Caco-2 (cell line): Measurements from ENCODE around the gene METTL24. TPM values are rescaled to one million over a fixed set of nuclear protein-coding genes. Genes with fewer than 3 reads are reported as not detected.

Experiments
- BruUV-seq: library from RNA; stranded (reverse); fragments of 400-500 nt; replicated peaks from 2 replicates; lab custom pipeline; 2021; lab: Mats Ljungman, UMichigan
- CTCF ChIA-PET: fragments of 300-600 bp; sonication (Branson Sonifier 250); formaldehyde crosslinking; loops from one replicate; lab custom pipeline; 2022; ENCODE audit warnings: antibody characterized with exemption; lab: Charles Lee
- POLR2A ChIA-PET: fragments of 300-600 bp; sonication (Branson Sonifier 250); formaldehyde crosslinking; loops from one replicate; lab custom pipeline; 2022; ENCODE audit warnings: antibody characterized with exemption; lab: Charles Lee
- DNase-seq, 2 experiments: peaks; one replicate each; pipeline versions ENCODE4 v3.0.0 to v3.0.0-alpha.2; 2020 to 2022
- H3K27me3 ChIP-seq: replicated peaks from 2 replicates; pipeline ENCODE4 v1.6.0; 2011; ENCODE audit warnings: low read length; ENCODE audit not compliant: control insufficient read depth, insufficient read depth
- H3K36me3 ChIP-seq: 2 replicates; pipeline ENCODE4 v1.5.1; 2011; ENCODE audit warnings: low read length; ENCODE audit not compliant: control insufficient read depth, insufficient read depth
- H3K4me1 ChIP-seq: fragments of 250-450 bp; sonication (Bioruptor Pico); 2 replicates; pipeline ENCODE4 v1.5.1; 2020; ENCODE audit warnings: mild to moderate bottlenecking
- H3K4me3 ChIP-seq: 2 replicates; pipeline ENCODE4 v1.5.1; 2011; ENCODE audit warnings: low read depth, mild to moderate bottlenecking, control low read depth, low read length
- H3K9me3 ChIP-seq: fragments of 250-450 bp; sonication (Bioruptor Pico); 2 replicates; pipeline ENCODE4 v1.5.1; 2020; ENCODE audit warnings: mild to moderate bottlenecking, moderate library complexity
- H3K27ac Mint-ChIP-seq: one replicate; pipeline ENCODE4 v1.8.0; 2022; ENCODE audit warnings: mixed read lengths; ENCODE audit not compliant: unreplicated experiment
- H3K27me3 Mint-ChIP-seq: one replicate; pipeline ENCODE4 v1.8.0; 2022; ENCODE audit warnings: mixed read lengths; ENCODE audit not compliant: insufficient read depth, unreplicated experiment
- H3K36me3 Mint-ChIP-seq: one replicate; pipeline ENCODE4 v1.8.0; 2022; ENCODE audit warnings: mild to moderate bottlenecking, mixed read lengths; ENCODE audit not compliant: insufficient read depth, unreplicated experiment
- H3K4me1 Mint-ChIP-seq: one replicate; pipeline ENCODE4 v1.8.0; 2022; ENCODE audit warnings: low read depth, mixed read lengths; ENCODE audit not compliant: unreplicated experiment
- H3K4me3 Mint-ChIP-seq: one replicate; pipeline ENCODE4 v1.8.0; 2022; ENCODE audit warnings: mild to moderate bottlenecking, moderate library complexity, mixed read lengths; ENCODE audit not compliant: unreplicated experiment
- H3K9me3 Mint-ChIP-seq: one replicate; pipeline ENCODE4 v1.8.0; 2022; ENCODE audit warnings: mixed read lengths; ENCODE audit not compliant: unreplicated experiment
- CTCF ChIP-seq, 2 experiments: fragments of 200-600 bp in 1 of 2; IDR thresholded peaks; 1 replicate in 1 of 2; 2 replicates in 1 of 2; pipeline versions ENCODE4 v1.5.1 to v1.8.0; 2011 to 2022; ENCODE audit warnings: antibody characterized with exemption in 1 of 2, control low read depth in 1 of 2, inconsistent platforms in 1 of 2, low read depth in 1 of 2, low read length in 1 of 2, mild to moderate bottlenecking in 1 of 2, moderate library complexity in 1 of 2; ENCODE audit not compliant: insufficient read depth in 1 of 2, severe bottlenecking in 1 of 2, unreplicated experiment in 1 of 2
- intact Hi-C: fragments of 100-400 bp; cut with micrococcal nuclease; formaldehyde crosslinking; loops from one replicate; pipeline ENCODE4 v1.10.0; 2022; ENCODE audit not compliant: unreplicated experiment
- total RNA-seq: library from RNA; stranded (reverse); gene quantifications from 2 replicates; pipeline ENCODE4 v1.2.3, GENCODE V29; 2022

METTL24 gene
- total RNA-seq, 1 experiment from 2014 or later = not detected

- peak; percentile 48 to 57 for DNase-seq
- intact Hi-C loops = no loop called here
- H3K27me3 Mint-ChIP-seq = peaks cover 10% of the 10 kb centered on the region
- H3K4me3 Mint-ChIP-seq = no peak overlapping the region
- no peak for TF ChIP-seq CTCF (IDR thresholded peaks at IDR 0.05; ENCODE audit: insufficient read depth in 1 of 2, low read depth in 1 of 2, low read length in 1 of 2, severe bottlenecking in 1 of 2, unreplicated experiment in 1 of 2)
- Histone ChIP-seq H3K36me3 (no peaks in the 10 kb centered on the region), H3K9me3 (no peaks in the 10 kb centered on the region), H3K4me1 (no peaks in the 10 kb centered on the region), H3K4me3 (no peak overlapping the region), H3K27me3 (no peaks in the 10 kb centered on the region)
- no TSS peak for BruUV-seq
- CTCF ChIA-PET = no interaction called here
- no peaks in the 10 kb centered on the region for H3K4me1 Mint-ChIP-seq
- H3K36me3 Mint-ChIP-seq = no peaks in the 10 kb centered on the region
- no peaks in the 10 kb centered on the region for H3K9me3 Mint-ChIP-seq
- H3K27ac Mint-ChIP-seq = no peak overlapping the region
- POLR2A ChIA-PET = no interaction called here
These were observed 102.9 kb downstream of the METTL24 start for GRCh38 chr6:110255211-110255750.

- no peaks in the 10 kb centered on the region for H3K4me1 Mint-ChIP-seq
- Histone ChIP-seq H3K9me3 (no peaks in the 10 kb centered on the region), H3K27me3 (no peaks in the 10 kb centered on the region), H3K36me3 (no peaks in the 10 kb centered on the region), H3K4me1 (no peaks in the 10 kb centered on the region), H3K4me3 (no peak overlapping the region)
- peak; percentile 48 to 57 for DNase-seq
- POLR2A ChIA-PET = no interaction called here
- intact Hi-C loops = loop anchor here (1.0 kb wide), 1 partner anchor 140 kb away; no protein-coding TSS in a partner anchor
- CTCF ChIA-PET = interaction anchor here (1.5 kb wide), 1 partner anchor 91 kb away, joined by 6 read pairs; no protein-coding TSS in a partner anchor
- no peak overlapping the region for H3K4me3 Mint-ChIP-seq
- no peaks in the 10 kb centered on the region for H3K9me3 Mint-ChIP-seq
- no peak overlapping the region for H3K27ac Mint-ChIP-seq
- peak; percentile 18 to 28 for TF ChIP-seq CTCF (IDR thresholded peaks at IDR 0.05; ENCODE audit: insufficient read depth in 1 of 2, low read depth in 1 of 2, low read length in 1 of 2, severe bottlenecking in 1 of 2, unreplicated experiment in 1 of 2)
- H3K27me3 Mint-ChIP-seq = peaks cover 3% of the 10 kb centered on the region
- BruUV-seq = no TSS peak
- no peaks in the 10 kb centered on the region for H3K36me3 Mint-ChIP-seq
These were observed 107.3 kb downstream of the METTL24 start for GRCh38 chr6:110250838-110251237.

- Histone ChIP-seq H3K9me3 (no peaks in the 10 kb centered on the region), H3K36me3 (no peaks in the 10 kb centered on the region), H3K4me3 (no peak overlapping the region), H3K27me3 (no peaks in the 10 kb centered on the region), H3K4me1 (no peaks in the 10 kb centered on the region)
- no peaks in the 10 kb centered on the region for H3K36me3 Mint-ChIP-seq
- H3K4me1 Mint-ChIP-seq = no peaks in the 10 kb centered on the region
- no TSS peak for BruUV-seq
- TF ChIP-seq CTCF (IDR thresholded peaks at IDR 0.05; ENCODE audit: insufficient read depth in 1 of 2, low read depth in 1 of 2, low read length in 1 of 2, severe bottlenecking in 1 of 2, unreplicated experiment in 1 of 2) = no peak
- intact Hi-C loops = no loop called here
- DNase-seq = no peak
- no peak overlapping the region for H3K4me3 Mint-ChIP-seq
- H3K27ac Mint-ChIP-seq = no peak overlapping the region
- CTCF ChIA-PET = interaction anchor here (1.5 kb wide), 1 partner anchor 92 kb away, joined by 6 read pairs; no protein-coding TSS in a partner anchor
- H3K27me3 Mint-ChIP-seq = peaks cover 3% of the 10 kb centered on the region
- POLR2A ChIA-PET = no interaction called here
- no peaks in the 10 kb centered on the region for H3K9me3 Mint-ChIP-seq
These were observed 108.1 kb downstream of the METTL24 start for GRCh38 chr6:110250058-110250457.
